IMR-90 (cell line): Measurements from ENCODE around the gene DOCK10. TPM values are rescaled to one million over a fixed set of nuclear protein-coding genes. Genes with fewer than 3 reads are reported as not detected.

Source experiments
- ATAC-seq: fragments of 200-7000 bp; cut with Tn5 transposase; 2 replicates; pipeline ENCODE4 v1.9.1; 2020; ENCODE audit warnings: low read depth, mild to moderate bottlenecking, moderate library complexity
- BruUV-seq: library from RNA; stranded (reverse); fragments of 400-500 nt; replicated peaks from 2 replicates; lab custom pipeline; 2021; lab: Mats Ljungman, UMichigan
- CTCF ChIA-PET: fragments of 300-600 bp; formaldehyde crosslinking; extraction: SDS; loops from one replicate; lab custom pipeline; 2021; ENCODE audit warnings: antibody characterized with exemption; lab: Yijun Ruan, JAX
- POLR2A ChIA-PET: fragments of 300-600 bp; sonication (Branson Sonifier 250); formaldehyde crosslinking; loops from one replicate; lab custom pipeline; 2022; ENCODE audit warnings: antibody characterized with exemption; ENCODE audit not compliant: unreplicated experiment; lab: Charles Lee
- DNase-seq: peaks from one replicate; pipeline ENCODE4 v3.0.0; 2013
- H2AFZ ChIP-seq: replicated peaks from 2 replicates; pipeline ENCODE3; 2013; ENCODE audit warnings: low read length, mild to moderate bottlenecking; ENCODE audit not compliant: poor library complexity
- H2AK5ac ChIP-seq: 2 replicates; pipeline ENCODE4 v1.6.1; 2013; ENCODE audit warnings: low read depth, low read length, inconsistent platforms
- H2AK9ac ChIP-seq: replicated peaks from 2 replicates; pipeline ENCODE3; 2013; ENCODE audit warnings: mild to moderate bottlenecking, low read depth, low read length, moderate library complexity; ENCODE audit not compliant: poor library complexity
- H2BK120ac ChIP-seq: 2 replicates; pipeline ENCODE4 v1.6.1; 2013; ENCODE audit warnings: low read depth, low read length, inconsistent platforms
- H2BK15ac ChIP-seq: 3 replicates; pipeline ENCODE4 v1.6.1; 2013; ENCODE audit warnings: low read depth, low read length, inconsistent platforms
- H2BK20ac ChIP-seq: 2 replicates; pipeline ENCODE4 v1.6.1; 2013; ENCODE audit warnings: low read depth, mild to moderate bottlenecking, inconsistent platforms, low read length, moderate library complexity
- H2BK5ac ChIP-seq: 2 replicates; pipeline ENCODE4 v1.6.1; 2013; ENCODE audit warnings: mild to moderate bottlenecking, low read depth, low read length, inconsistent platforms; ENCODE audit not compliant: poor library complexity, severe bottlenecking
- H3K14ac ChIP-seq: replicated peaks from 2 replicates; pipeline ENCODE4 v1.6.1; 2013; ENCODE audit warnings: low read depth, low read length, inconsistent platforms
- H3K18ac ChIP-seq: 2 replicates; pipeline ENCODE4 v1.6.1; 2013; ENCODE audit warnings: low read depth, low read length, control low read depth
- H3K23ac ChIP-seq: 2 replicates; pipeline ENCODE4 v1.6.1; 2013; ENCODE audit warnings: low read depth, low read length, inconsistent platforms
- H3K27ac ChIP-seq: 2 replicates; pipeline ENCODE4 v1.5.1; 2013; ENCODE audit warnings: mild to moderate bottlenecking, control low read depth, low read length; ENCODE audit not compliant: insufficient read depth
- H3K27me3 ChIP-seq: 2 replicates; pipeline ENCODE4 v1.6.1; 2013; ENCODE audit warnings: low read length; ENCODE audit not compliant: control insufficient read depth, insufficient read depth
- H3K36me3 ChIP-seq: 2 replicates; pipeline ENCODE4 v1.6.1; 2013; ENCODE audit warnings: low read length, mixed read lengths; ENCODE audit not compliant: control insufficient read depth, insufficient read depth
- H3K4ac ChIP-seq: 2 replicates; pipeline ENCODE4 v1.6.1; 2013; ENCODE audit warnings: low read depth, low read length, inconsistent platforms
- H3K4me1 ChIP-seq: 2 replicates; pipeline ENCODE4 v1.6.1; 2013; ENCODE audit warnings: low read length, mixed read lengths; ENCODE audit not compliant: control insufficient read depth, insufficient read depth
- H3K4me2 ChIP-seq: 2 replicates; pipeline ENCODE4 v1.6.1; 2013; ENCODE audit warnings: low read depth, mild to moderate bottlenecking, control low read depth, low read length, moderate library complexity
- H3K4me3 ChIP-seq: 2 replicates; pipeline ENCODE4 v1.5.1; 2013; ENCODE audit warnings: low read depth, mild to moderate bottlenecking, control low read depth, low read length, moderate library complexity; ENCODE audit not compliant: insufficient read depth
- H3K56ac ChIP-seq: 2 replicates; pipeline ENCODE4 v1.6.1; 2013; ENCODE audit warnings: low read length, inconsistent platforms; ENCODE audit not compliant: insufficient read depth; ENCODE audit errors: extremely low read depth
- H3K79me1 ChIP-seq, 2 experiments: 2 replicates each; pipeline ENCODE4 v1.6.1; 2013; ENCODE audit warnings: low read length in 2 of 2, inconsistent platforms in 1 of 2, low read depth in 1 of 2
- H3K9ac ChIP-seq: 2 replicates; pipeline ENCODE4 v1.6.1; 2013; ENCODE audit warnings: low read depth, low read length, control low read depth
- H3K9me1 ChIP-seq: 2 replicates; pipeline ENCODE4 v1.6.1; 2013; ENCODE audit warnings: low read length, inconsistent platforms; ENCODE audit not compliant: insufficient read depth
- H3K9me3 ChIP-seq: 2 replicates; pipeline ENCODE4 v1.6.1; 2013; ENCODE audit warnings: low read length; ENCODE audit not compliant: control insufficient read depth, insufficient read depth
- H4K20me1 ChIP-seq: 2 replicates; pipeline ENCODE4 v1.6.1; 2013; ENCODE audit warnings: low read length, inconsistent platforms; ENCODE audit not compliant: insufficient read depth
- H4K5ac ChIP-seq: 2 replicates; pipeline ENCODE4 v1.6.1; 2013; ENCODE audit warnings: mild to moderate bottlenecking, low read depth, low read length, control low read depth
- H4K8ac ChIP-seq, 2 experiments: 2 replicates each; pipeline ENCODE4 v1.6.1; 2013; ENCODE audit warnings: low read depth in 2 of 2, low read length in 2 of 2, control low read depth in 1 of 2, inconsistent platforms in 1 of 2
- H4K91ac ChIP-seq: 2 replicates; pipeline ENCODE4 v1.6.1; 2013; ENCODE audit warnings: low read depth, low read length, inconsistent platforms; ENCODE audit not compliant: insufficient read depth
- CHD1 ChIP-seq: IDR thresholded peaks from 2 replicates; pipeline ENCODE4 v1.6.1; 2012; ENCODE audit warnings: low read depth, low read length, improper control_type of control experiment
- FOS ChIP-seq: fragments of 150-350 bp; IDR thresholded peaks from 2 replicates; pipeline ENCODE4 v1.6.1; 2016; ENCODE audit warnings: low read depth, low read length
- MAZ ChIP-seq: IDR thresholded peaks from 2 replicates; pipeline ENCODE4 v1.6.1; 2012; ENCODE audit warnings: low read depth, mild to moderate bottlenecking, low read length, improper control_type of control experiment, moderate library complexity, borderline replicate concordance
- POLR2A ChIP-seq: IDR thresholded peaks from 2 replicates; pipeline ENCODE4 v1.6.1; 2012; ENCODE audit warnings: mild to moderate bottlenecking, low read depth, low read length
- RAD21 ChIP-seq: IDR thresholded peaks from 2 replicates; pipeline ENCODE4 v1.6.1; 2012; ENCODE audit warnings: low read length, improper control_type of control experiment
- USF2 ChIP-seq: fragments of 150-350 bp; IDR thresholded peaks from 2 replicates; pipeline ENCODE4 v1.6.1; 2017; ENCODE audit warnings: mild to moderate bottlenecking, antibody characterized with exemption, low read length, low read depth
- WGBS, 2 experiments: methylation state at CpG; one replicate each; pipeline versions ENCODE4 v1.1.5 to v1.1.7; 2013; ENCODE audit warnings: missing lambda C conversion rate in 2 of 2; ENCODE audit not compliant: insufficient read length in 1 of 2; ENCODE audit errors: extremely low coverage in 2 of 2; 5-methylcytosine and 5-hydroxymethylcytosine counted together
- dilution Hi-C: fragments of 300-500 bp; cut with HindIII; formaldehyde crosslinking; loops from one replicate; pipeline ENCODE4 v1.14.3; 2018; ENCODE audit warnings: low sequenced_read_pairs; ENCODE audit not compliant: unreplicated experiment
- in situ Hi-C: fragments of 300-500 bp; cut with MboI; formaldehyde crosslinking; loops from 3 replicates; pipeline ENCODE4 v1.14.3; 2019; ENCODE audit warnings: low sequenced_read_pairs, inconsistent platforms, mixed read lengths
- intact Hi-C: fragments of 100-400 bp; cut with micrococcal nuclease; formaldehyde crosslinking; loops from 2 replicates; pipeline ENCODE4 v1.10.0; 2022
- polyA plus RNA-seq, 3 experiments: library from polyadenylated mRNA; depleted of rRNA; stranded (reverse); fragments of >200 nt; gene quantifications; 2 replicates each; pipeline ENCODE4 v1.2.3, GENCODE V29; 2012; ENCODE audit warnings: low replicate concordance in 1 of 3
- total RNA-seq: library from RNA; depleted of rRNA; stranded (reverse); fragments of >200 nt; gene quantifications from 2 replicates; pipeline ENCODE4 v1.2.3, GENCODE V29; 2012

Gene DOCK10
- total and polyA plus RNA-seq, 2 of the 4 experiments (the other 2 are of a cell fraction) = 58.6 to 75.3 TPM

GRCh38 chr2:224930990-224931389 is 111.3 kb downstream of the DOCK10 start:
- H2AK5ac ChIP-seq = no peak overlapping the region
- H3K18ac ChIP-seq = no peak overlapping the region
- no peak overlapping the region for H2BK120ac ChIP-seq
- no peak overlapping the region for H3K4me2 ChIP-seq
- in situ Hi-C loops (no loop called here), dilution Hi-C loops (no loop called here), intact Hi-C loops (no loop called here)
- no peak overlapping the region for H3K14ac ChIP-seq
- no CpG with 5 or more reads among the region's 3 CpGs for WGBS, 2 experiments
- no peak overlapping the region for H2BK15ac ChIP-seq
- peaks cover 20 to 33% of the 10 kb centered on the region in 2 experiments for H3K79me1 ChIP-seq
- H2AK9ac ChIP-seq = no peak overlapping the region
- no peak for TF ChIP-seq RAD21
- no peak for TF ChIP-seq USF2
- no peak for TF ChIP-seq FOS
- TF ChIP-seq POLR2A = no peak
- TF ChIP-seq MAZ = no peak
- TF ChIP-seq CHD1 = no peak
- ChIA-PET POLR2A (no interaction called here), CTCF (interaction anchor here (0.7 kb wide), 1 partner anchor 208 kb away, joined by 3 read pairs; no protein-coding TSS in a partner anchor)
- DNase-seq (no peak), ATAC-seq (no peak)
- peaks cover 4% of the 10 kb centered on the region for H3K36me3 ChIP-seq
- no peaks in the 10 kb centered on the region for H4K20me1 ChIP-seq
- BruUV-seq = no TSS peak
- no peak overlapping the region for H3K4ac ChIP-seq
- peaks cover 16% of the 10 kb centered on the region for H3K4me1 ChIP-seq
- H3K27ac ChIP-seq = no peak overlapping the region
- no peak overlapping the region for H3K23ac ChIP-seq
- H2BK5ac ChIP-seq = no peak overlapping the region
- no peaks in the 10 kb centered on the region for H3K27me3 ChIP-seq
- no peak overlapping the region for H4K91ac ChIP-seq
- H4K8ac ChIP-seq = no peak overlapping the region
- H3K9me1 ChIP-seq = peaks cover 9% of the 10 kb centered on the region
- H2AFZ ChIP-seq = no peak overlapping the region
- no peaks in the 10 kb centered on the region for H3K9me3 ChIP-seq
- no peak overlapping the region for H4K5ac ChIP-seq
- H2BK20ac ChIP-seq = no peak overlapping the region
- H3K4me3 ChIP-seq = no peak overlapping the region
- H3K56ac ChIP-seq = no peak overlapping the region
- H3K9ac ChIP-seq = no peak overlapping the region
